Chondrocyte (in vitro differentiated cells): ENCODE measurements around the gene TMEM120B. TPM values are rescaled to one million over a fixed set of nuclear protein-coding genes. Genes with fewer than 3 reads are reported as not detected.
"Not testable (repeated sequence)": the region's sequence is repeated elsewhere in the genome, so short reads cannot be mapped to it uniquely, and the experiment has no call there.

Source experiments
- DNase-seq: peaks from one replicate; pipeline ENCODE4 v3.0.0; 2021; ENCODE audit warnings: mixed read lengths, low spot score
- H3K27ac Mint-ChIP-seq: one replicate; pipeline ENCODE4 v1.8.0; 2021; ENCODE audit warnings: mild to moderate bottlenecking, moderate library complexity, mixed read lengths; ENCODE audit not compliant: unreplicated experiment
- H3K27me3 Mint-ChIP-seq: 2 replicates; pipeline ENCODE4 v1.8.0; 2021; ENCODE audit warnings: low read depth, mixed read lengths
- H3K36me3 Mint-ChIP-seq: 2 replicates; pipeline ENCODE4 v1.8.0; 2021; ENCODE audit warnings: low read depth, mixed read lengths
- H3K4me1 Mint-ChIP-seq: 2 replicates; pipeline ENCODE4 v1.8.0; 2021; ENCODE audit warnings: low read depth, mild to moderate bottlenecking, mixed read lengths
- H3K4me3 Mint-ChIP-seq: one replicate; pipeline ENCODE4 v1.8.0; 2021; ENCODE audit warnings: mild to moderate bottlenecking, moderate library complexity, mixed read lengths; ENCODE audit not compliant: unreplicated experiment
- H3K9me3 Mint-ChIP-seq: 2 replicates; pipeline ENCODE4 v1.8.0; 2021; ENCODE audit warnings: low read depth, mixed read lengths
- CTCF ChIP-seq: fragments of 200-600 bp; sonication (generic); IDR thresholded peaks from 2 replicates; pipeline ENCODE4 v1.5.0; 2021; ENCODE audit warnings: antibody characterized with exemption, mild to moderate bottlenecking, moderate library complexity
- total RNA-seq: library from RNA; stranded (reverse); gene quantifications from 3 replicates; pipeline ENCODE4 v1.2.1, GENCODE V29; 2021

Gene TMEM120B
- total RNA-seq, 1 donor from 2014 or later, result 15.3 TPM

- peak overlapping the region; percentile 75 for H3K4me3 Mint-ChIP-seq
- no peak for TF ChIP-seq CTCF
Observed at GRCh38 chr12:121673013-121673511, 39.5 kb upstream of the TMEM120B start.

GRCh38 chr12:121676190-121676589 is 36.4 kb upstream of the TMEM120B start:
- no peak overlapping the region for H3K4me3 Mint-ChIP-seq
- H3K4me1 Mint-ChIP-seq, result peaks cover 6% of the 10 kb centered on the region
- no peak for DNase-seq
- H3K36me3 Mint-ChIP-seq, result no peaks in the 10 kb centered on the region
- TF ChIP-seq CTCF, result no peak
- no peaks in the 10 kb centered on the region for H3K27me3 Mint-ChIP-seq
- H3K9me3 Mint-ChIP-seq, result no peaks in the 10 kb centered on the region
- H3K27ac Mint-ChIP-seq, result no peak overlapping the region

More at GRCh38 chr12:121673013-121673511, 39.5 kb upstream of the TMEM120B start:
- no peaks in the 10 kb centered on the region for H3K27me3 Mint-ChIP-seq
- no peaks in the 10 kb centered on the region for H3K9me3 Mint-ChIP-seq
- DNase-seq, result no peak
- no peak overlapping the region for H3K27ac Mint-ChIP-seq
- H3K4me1 Mint-ChIP-seq, result peaks cover 6% of the 10 kb centered on the region
- no peaks in the 10 kb centered on the region for H3K36me3 Mint-ChIP-seq

- TF ChIP-seq CTCF, result no peak
- Mint-ChIP-seq H3K27ac (no peak overlapping the region), H3K27me3 (no peaks in the 10 kb centered on the region), H3K36me3 (no peaks in the 10 kb centered on the region), H3K9me3 (no peaks in the 10 kb centered on the region), H3K4me1 (no peaks in the 10 kb centered on the region), H3K4me3 (no peak overlapping the region)
- DNase-seq, result no peak
Observed at GRCh38 chr12:121678305-121678704, 34.2 kb upstream of the TMEM120B start.

GRCh38 chr12:121678716-121679300 is 33.7 kb upstream of the TMEM120B start:
- no peak overlapping the region for H3K4me3 Mint-ChIP-seq
- H3K27me3 Mint-ChIP-seq, result no peaks in the 10 kb centered on the region
- no peak for DNase-seq
- H3K36me3 Mint-ChIP-seq, result no peaks in the 10 kb centered on the region
- TF ChIP-seq CTCF, result no peak
- no peaks in the 10 kb centered on the region for H3K9me3 Mint-ChIP-seq
- no peak overlapping the region for H3K27ac Mint-ChIP-seq
- no peaks in the 10 kb centered on the region for H3K4me1 Mint-ChIP-seq

- H3K27ac Mint-ChIP-seq, H3K9me3 Mint-ChIP-seq, DNase-seq, H3K36me3 Mint-ChIP-seq, H3K27me3 Mint-ChIP-seq, H3K4me3 Mint-ChIP-seq, H3K4me1 Mint-ChIP-seq: not testable (repeated sequence)
Observed at GRCh38 chr12:121679661-121680197, 32.8 kb upstream of the TMEM120B start.

GRCh38 chr12:121688966-121689365 is 23.6 kb upstream of the TMEM120B start:
- no peak overlapping the region for H3K27ac Mint-ChIP-seq
- no peak for DNase-seq
- no peaks in the 10 kb centered on the region for H3K27me3 Mint-ChIP-seq
- H3K4me3 Mint-ChIP-seq, result no peak overlapping the region
- no peak for TF ChIP-seq CTCF
- H3K9me3 Mint-ChIP-seq, result no peaks in the 10 kb centered on the region
- no peaks in the 10 kb centered on the region for H3K36me3 Mint-ChIP-seq
- H3K4me1 Mint-ChIP-seq, result peaks cover 12% of the 10 kb centered on the region
